GM06990 (cell line): ENCODE results near the gene PLB1.

Source experiments
- DNase-seq: peaks from one replicate; pipeline ENCODE4 v3.0.0-alpha.2; 2011; ENCODE audit not compliant: insufficient read length; ENCODE audit errors: extremely low read depth
- H3K27me3 ChIP-seq: replicated peaks from 2 replicates; pipeline ENCODE4 v1.6.0; 2011; ENCODE audit warnings: low read length; ENCODE audit not compliant: control insufficient read depth, insufficient read depth
- H3K36me3 ChIP-seq: 2 replicates; pipeline ENCODE4 v1.5.1; 2011; ENCODE audit warnings: low read length; ENCODE audit not compliant: control insufficient read depth, insufficient read depth
- H3K4me3 ChIP-seq: replicated peaks from 2 replicates; pipeline ENCODE4 v1.5.1; 2011; ENCODE audit warnings: low read depth, mild to moderate bottlenecking, control low read depth, low read length
- TF ChIP-seq, protein P1 (sequence below): IDR thresholded peaks from 2 replicates; pipeline ENCODE4 v1.5.1; 2011; ENCODE audit warnings: low read length, control low read depth, mild to moderate bottlenecking, inconsistent platforms; ENCODE audit not compliant: insufficient read depth, poor library complexity, severe bottlenecking

The PLB1 gene

DNA sequence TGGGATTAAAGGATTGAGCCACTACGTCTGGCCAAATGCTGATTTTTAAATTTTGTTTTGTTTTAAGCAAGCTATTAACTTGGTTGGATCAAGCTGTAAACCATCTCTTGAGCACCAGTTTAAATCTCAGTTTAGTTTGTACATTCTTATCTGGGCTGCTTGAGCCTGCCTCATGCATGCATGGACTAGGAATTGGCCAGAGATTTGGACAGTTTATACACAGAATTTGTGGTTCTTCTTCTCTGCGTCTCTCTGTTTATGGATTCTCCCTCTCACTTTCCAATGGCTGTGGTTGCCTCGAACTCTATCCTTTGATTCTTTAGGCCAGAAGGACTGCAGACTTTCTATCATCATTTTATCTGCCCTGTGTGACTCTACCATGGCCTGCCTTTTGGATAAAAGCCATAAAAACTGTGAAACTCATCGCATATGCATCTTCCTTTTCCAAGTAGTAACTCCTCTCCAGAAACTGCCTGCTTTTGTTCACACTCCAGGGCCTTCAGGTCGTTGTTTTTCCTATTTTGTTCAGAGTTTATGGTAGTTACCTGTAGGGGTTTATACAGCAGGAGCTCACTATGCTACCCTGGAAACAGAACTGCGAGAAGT, 32.5 kb upstream of the PLB1 start:
- TF ChIP-seq, protein P1, sequence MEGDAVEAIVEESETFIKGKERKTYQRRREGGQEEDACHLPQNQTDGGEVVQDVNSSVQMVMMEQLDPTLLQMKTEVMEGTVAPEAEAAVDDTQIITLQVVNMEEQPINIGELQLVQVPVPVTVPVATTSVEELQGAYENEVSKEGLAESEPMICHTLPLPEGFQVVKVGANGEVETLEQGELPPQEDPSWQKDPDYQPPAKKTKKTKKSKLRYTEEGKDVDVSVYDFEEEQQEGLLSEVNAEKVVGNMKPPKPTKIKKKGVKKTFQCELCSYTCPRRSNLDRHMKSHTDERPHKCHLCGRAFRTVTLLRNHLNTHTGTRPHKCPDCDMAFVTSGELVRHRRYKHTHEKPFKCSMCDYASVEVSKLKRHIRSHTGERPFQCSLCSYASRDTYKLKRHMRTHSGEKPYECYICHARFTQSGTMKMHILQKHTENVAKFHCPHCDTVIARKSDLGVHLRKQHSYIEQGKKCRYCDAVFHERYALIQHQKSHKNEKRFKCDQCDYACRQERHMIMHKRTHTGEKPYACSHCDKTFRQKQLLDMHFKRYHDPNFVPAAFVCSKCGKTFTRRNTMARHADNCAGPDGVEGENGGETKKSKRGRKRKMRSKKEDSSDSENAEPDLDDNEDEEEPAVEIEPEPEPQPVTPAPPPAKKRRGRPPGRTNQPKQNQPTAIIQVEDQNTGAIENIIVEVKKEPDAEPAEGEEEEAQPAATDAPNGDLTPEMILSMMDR: no peak
- no peak overlapping the region for H3K4me3 ChIP-seq
- DNase-seq: no peak
- H3K27me3 ChIP-seq: peaks cover 2% of the 10 kb centered on the region; the same call in 1 of the 2 replicates
- no peaks in the 10 kb centered on the region for H3K36me3 ChIP-seq

DNA sequence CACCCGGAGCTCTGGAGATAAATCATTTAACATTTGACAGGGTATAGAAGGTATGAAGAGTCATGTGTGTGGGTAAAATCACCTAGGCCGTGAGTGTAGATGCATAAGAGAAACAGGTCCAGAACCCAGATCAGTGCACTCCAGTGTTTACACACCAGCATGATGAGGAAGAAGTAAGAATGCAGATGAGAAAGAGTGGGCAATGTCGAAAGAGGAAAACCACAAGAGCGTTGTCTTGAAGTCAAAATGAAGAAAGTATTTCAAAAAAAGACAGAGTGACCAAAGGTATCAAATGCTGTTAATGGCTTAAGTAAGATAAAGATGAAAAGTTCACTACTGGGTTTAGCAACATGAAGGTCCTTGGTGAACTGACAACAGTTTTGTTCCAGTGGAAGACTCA, 32.0 kb upstream of the PLB1 start:
- TF ChIP-seq, protein P1: no peak
- DNase-seq: no peak
- Histone ChIP-seq H3K36me3 (no peaks in the 10 kb centered on the region), H3K4me3 (no peak overlapping the region), H3K27me3 (peaks cover 2% of the 10 kb centered on the region; the same call in 1 of the 2 replicates)

DNA sequence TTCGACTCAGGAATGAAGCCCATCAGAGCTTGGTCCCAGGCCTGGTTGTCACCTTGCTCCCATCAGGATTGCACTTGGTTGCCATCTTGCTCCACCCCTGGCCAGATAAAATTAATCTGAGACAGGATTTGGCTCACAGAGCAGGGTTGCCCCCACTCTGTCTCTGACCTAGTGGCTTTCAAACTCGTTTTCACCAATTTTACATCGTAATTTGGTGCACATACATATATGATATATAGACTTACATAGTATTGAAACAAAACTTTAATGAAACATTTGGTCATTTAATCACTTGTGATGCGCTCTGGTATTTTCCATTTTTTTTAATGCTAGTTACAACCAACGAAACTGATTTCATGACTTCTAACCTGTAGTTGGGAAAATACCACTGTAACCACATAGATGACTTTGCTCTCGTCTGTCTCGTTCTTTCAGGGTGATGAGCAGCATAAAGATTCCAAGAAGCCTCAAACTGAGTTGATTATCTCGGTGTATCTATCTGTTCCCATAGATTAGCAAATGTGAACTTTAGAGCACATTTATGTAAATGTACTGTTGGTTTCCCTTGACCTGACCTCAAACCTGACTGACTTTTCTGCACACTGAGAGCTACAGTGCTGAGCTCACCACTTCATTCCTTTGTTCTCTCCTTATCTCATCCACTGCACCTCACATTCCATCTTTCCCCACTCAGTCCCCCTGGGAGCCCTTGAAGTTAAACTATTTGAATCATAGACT, 30.5 kb upstream of the PLB1 start:
- TF ChIP-seq, protein P1: no peak
- no peaks in the 10 kb centered on the region for H3K36me3 ChIP-seq
- DNase-seq: no peak
- H3K4me3 ChIP-seq: no peak overlapping the region
- peaks cover 2% of the 10 kb centered on the region; the same call in 1 of the 2 replicates for H3K27me3 ChIP-seq

DNA sequence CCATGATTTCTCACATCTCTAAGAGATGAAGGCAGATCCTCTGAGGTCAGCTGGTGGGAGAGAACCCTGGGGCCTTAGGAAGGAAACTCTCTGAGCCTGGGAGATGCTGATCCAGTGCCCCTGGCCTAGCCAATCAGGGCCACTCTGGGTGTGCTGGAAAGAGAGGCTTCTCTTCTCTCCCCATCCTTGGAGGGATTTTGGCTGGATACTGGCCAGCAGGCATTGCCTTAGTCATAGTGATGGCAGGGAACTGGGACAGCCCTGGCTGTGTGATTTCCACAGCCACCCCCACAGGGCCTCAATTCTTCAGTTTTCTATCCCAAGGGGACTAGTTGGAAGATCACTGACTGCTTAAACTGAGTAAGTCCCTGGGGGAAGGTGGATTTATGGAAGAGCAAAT, 26.6 kb upstream of the PLB1 start:
- Histone ChIP-seq H3K4me3 (no peak overlapping the region), H3K36me3 (no peaks in the 10 kb centered on the region), H3K27me3 (0 out of 2 replicates have a peak, but pooled peaks cover 2% of the 10 kb centered on the region)
- TF ChIP-seq, protein P1: no peak
- no peak for DNase-seq

DNA sequence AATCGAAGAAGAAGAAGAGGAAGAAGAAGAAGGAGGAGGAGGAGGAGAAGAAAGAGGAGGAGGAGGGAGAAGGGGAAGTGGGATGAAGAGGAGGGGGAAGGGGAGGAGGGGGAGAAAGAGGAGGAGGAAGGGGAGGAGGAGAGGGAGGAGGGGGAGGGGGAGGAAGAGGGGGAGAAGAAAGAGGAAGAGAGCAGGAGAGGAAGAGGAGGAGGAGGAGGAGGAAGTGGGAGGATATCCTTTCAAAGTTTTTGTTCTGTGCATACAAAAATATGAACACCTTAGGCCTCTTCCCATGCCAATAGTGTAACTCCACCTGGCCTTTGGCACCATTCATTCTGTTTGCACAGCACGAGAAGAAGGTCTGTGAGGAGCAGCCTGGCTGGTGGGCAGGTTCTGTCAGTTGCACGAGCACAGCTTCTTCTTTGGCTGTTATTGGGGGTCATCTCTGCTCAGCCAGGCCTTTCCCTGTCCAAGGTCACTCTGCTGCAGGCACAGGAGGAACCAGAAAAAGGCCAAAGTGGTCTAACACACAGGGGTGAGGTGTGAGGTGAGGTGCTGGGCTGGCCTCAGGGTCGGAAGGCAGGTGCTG, 25.8 kb upstream of the PLB1 start:
- DNase-seq: no peak

More for the DNA sequence above, 25.8 kb upstream of the PLB1 start:
- H3K4me3 ChIP-seq: no peak overlapping the region
- TF ChIP-seq, protein P1: no peak
- H3K27me3 ChIP-seq: no peaks in the 10 kb centered on the region
- no peaks in the 10 kb centered on the region for H3K36me3 ChIP-seq
